ENCODE measurements around the gene CDH4. TPM values are rescaled to one million over a fixed set of nuclear protein-coding genes. Genes with fewer than 3 reads are reported as not detected.

The CDH4 gene
- total and polyA plus RNA-seq, 2 donors (not counting 3 experiments of a cell fraction or from before 2014, with no cell fraction given) = 0.17 to 0.51 TPM

GRCh38 chr20:61652146-61652545, 400.1 kb downstream of the CDH4 start:
- no peak overlapping the region for H3K9ac ChIP-seq (replicated peaks; ENCODE audit: extremely low read depth, insufficient read depth, low read length)
- H3K9me3 ChIP-seq (replicated peaks; ENCODE audit: control insufficient read depth, insufficient read depth, low read length) = no peaks in the 10 kb centered on the region
- CTCF ChIA-PET = no interaction called here
- POLR2A ChIA-PET = no interaction called here
- H3K27me3 ChIP-seq (ENCODE audit: control insufficient read depth in 2 of 2, insufficient read depth in 2 of 2, low read length in 2 of 2) = no peaks in the 10 kb centered on the region
- dilution Hi-C loops (cut with MboI; ENCODE audit: extremely low pct_ligation_motif_present, low sequenced_read_pairs) = no loop called here
- TF ChIP-seq FOS (IDR thresholded peaks at IDR 0.05; ENCODE audit: borderline replicate concordance, insufficient read depth, low read length) (no peak), EZH2 (IDR thresholded peaks at IDR 0.05; ENCODE audit: borderline replicate concordance, low read depth, low read length, severe bottlenecking) (no peak), GATA2 (IDR thresholded peaks at IDR 0.05; ENCODE audit: insufficient read depth, insufficient read length, low read depth, low read length) (no peak)
- no peaks in the 10 kb centered on the region for H4K20me1 ChIP-seq (replicated peaks; ENCODE audit: control insufficient read depth, extremely low read depth, insufficient read depth, low read length)
- H3K4me3 ChIP-seq (replicated peaks in 1 of 3; ENCODE audit: insufficient read depth in 1 of 3, low read depth in 1 of 3, low read length in 3 of 3) = no peak overlapping the region
- FAIRE-seq (no peak), DNase-seq (ENCODE audit: low read depth, low spot score) (no peak)
- H3K9me1 ChIP-seq (replicated peaks; ENCODE audit: control insufficient read depth, extremely low read depth, insufficient read depth, low read length) = no peaks in the 10 kb centered on the region
- H2AFZ ChIP-seq (ENCODE audit: low read depth, low read length) = no peak overlapping the region
- intact Hi-C loops (cut with micrococcal nuclease) = no loop called here
- no peaks in the 10 kb centered on the region for H3K36me3 ChIP-seq (ENCODE audit: control insufficient read depth in 2 of 2, extremely low read depth in 1 of 2, insufficient read depth in 2 of 2, low read length in 2 of 2)
- no peaks in the 10 kb centered on the region for H3K79me2 ChIP-seq (ENCODE audit: control insufficient read depth, insufficient read depth, low read length)
- no TSS peak for BruUV-seq (replicated peaks)
- H3K27ac ChIP-seq (ENCODE audit: insufficient read depth, low read depth, low read length) = no peak overlapping the region
- no peak overlapping the region for H3K4me2 ChIP-seq (ENCODE audit: insufficient read depth, low read length)
- no peaks in the 10 kb centered on the region for H3K4me1 ChIP-seq (ENCODE audit: control insufficient read depth, extremely low read depth, insufficient read depth, low read length)

GRCh38 chr20:61654726-61655125, 402.7 kb downstream of the CDH4 start:
- H3K27me3 ChIP-seq (ENCODE audit: control insufficient read depth in 2 of 2, insufficient read depth in 2 of 2, low read length in 2 of 2) = no peaks in the 10 kb centered on the region
- POLR2A ChIA-PET = no interaction called here
- H3K4me2 ChIP-seq (ENCODE audit: insufficient read depth, low read length) = no peak overlapping the region
- no peaks in the 10 kb centered on the region for H3K4me1 ChIP-seq (ENCODE audit: control insufficient read depth, extremely low read depth, insufficient read depth, low read length)
- intact Hi-C loops (cut with micrococcal nuclease) (no loop called here), dilution Hi-C loops (cut with MboI; ENCODE audit: extremely low pct_ligation_motif_present, low sequenced_read_pairs) (no loop called here)
- peaks cover 2% of the 10 kb centered on the region for H3K9me3 ChIP-seq (replicated peaks; ENCODE audit: control insufficient read depth, insufficient read depth, low read length)
- FAIRE-seq = no peak
- no peak overlapping the region for H2AFZ ChIP-seq (ENCODE audit: low read depth, low read length)
- H3K9me1 ChIP-seq (replicated peaks; ENCODE audit: control insufficient read depth, extremely low read depth, insufficient read depth, low read length) = no peaks in the 10 kb centered on the region
- no peaks in the 10 kb centered on the region for H3K36me3 ChIP-seq (ENCODE audit: control insufficient read depth in 2 of 2, extremely low read depth in 1 of 2, insufficient read depth in 2 of 2, low read length in 2 of 2)
- H3K79me2 ChIP-seq (ENCODE audit: control insufficient read depth, insufficient read depth, low read length) = no peaks in the 10 kb centered on the region
- no peak overlapping the region for H3K4me3 ChIP-seq (replicated peaks in 1 of 3; ENCODE audit: insufficient read depth in 1 of 3, low read depth in 1 of 3, low read length in 3 of 3)
- no peak overlapping the region for H3K27ac ChIP-seq (ENCODE audit: insufficient read depth, low read depth, low read length)
- no peaks in the 10 kb centered on the region for H4K20me1 ChIP-seq (replicated peaks; ENCODE audit: control insufficient read depth, extremely low read depth, insufficient read depth, low read length)
- no peak for DNase-seq (ENCODE audit: low read depth, low spot score)
- no peak overlapping the region for H3K9ac ChIP-seq (replicated peaks; ENCODE audit: extremely low read depth, insufficient read depth, low read length)
- CTCF ChIA-PET = no interaction called here
- TF ChIP-seq CTCF (IDR thresholded peaks at IDR 0.05; ENCODE audit: extremely low read depth in 1 of 2, insufficient read depth in 1 of 2, low read depth in 1 of 2, low read length in 2 of 2) = no peak
- no peak for TF ChIP-seq FOS (IDR thresholded peaks at IDR 0.05; ENCODE audit: borderline replicate concordance, insufficient read depth, low read length)
- TF ChIP-seq POLR2AphosphoS5 (IDR thresholded peaks at IDR 0.05; ENCODE audit: insufficient read depth, low read depth, low read length) = no peak
- no peak for TF ChIP-seq MYC (IDR thresholded peaks at IDR 0.05; ENCODE audit: low read depth, low read length)
- TF ChIP-seq POLR2A (IDR thresholded peaks at IDR 0.05; ENCODE audit: low read depth, low read length) = no peak
- no peak for TF ChIP-seq GATA2 (IDR thresholded peaks at IDR 0.05; ENCODE audit: insufficient read depth, insufficient read length, low read depth, low read length)
- TF ChIP-seq MAX (IDR thresholded peaks at IDR 0.05; ENCODE audit: insufficient read depth, insufficient read length) = no peak
- no peak for TF ChIP-seq EZH2 (IDR thresholded peaks at IDR 0.05; ENCODE audit: borderline replicate concordance, low read depth, low read length, severe bottlenecking)
- no peak for TF ChIP-seq JUN (IDR thresholded peaks at IDR 0.05; ENCODE audit: borderline replicate concordance, insufficient read depth, insufficient read length, low read depth)
- BruUV-seq (replicated peaks) = no TSS peak

Measured in endothelial cell of umbilical vein (primary cell).